ENCODE measurements around the gene OSBPL1A.
"Not testable (repeated sequence)": the region's sequence is repeated elsewhere in the genome, so short reads cannot be mapped to it uniquely, and the experiment has no call there.

The OSBPL1A gene

GRCh38 chr18:24397131-24397693 is 412 bp downstream of the OSBPL1A start:
- DNase-seq (ENCODE audit: low read depth in 2 of 2) = peak in 1 of 2 donors; percentile 4

GRCh38 chr18:24396082-24396633 is 1.5 kb downstream of the OSBPL1A start:
- DNase-seq (ENCODE audit: low read depth in 2 of 2) = no peak

GRCh38 chr18:24395049-24395795 is 2.4 kb downstream of the OSBPL1A start:
- no peak for DNase-seq (ENCODE audit: low read depth in 2 of 2)

- no peak for DNase-seq (ENCODE audit: low read depth in 2 of 2)
Observed at GRCh38 chr18:24388957-24389356, 8.7 kb downstream of the OSBPL1A start.

- DNase-seq (ENCODE audit: low read depth in 2 of 2) = no peak
Observed at GRCh38 chr18:24386681-24387080, 10.9 kb downstream of the OSBPL1A start.

GRCh38 chr18:24381126-24381525 is 16.5 kb downstream of the OSBPL1A start:
- no peak for DNase-seq (ENCODE audit: low read depth in 2 of 2)

GRCh38 chr18:24380163-24380747 is 17.4 kb downstream of the OSBPL1A start:
- DNase-seq (ENCODE audit: low read depth in 2 of 2) = no peak

GRCh38 chr18:24378598-24378997 is 19.0 kb downstream of the OSBPL1A start:
- no peak for DNase-seq (ENCODE audit: low read depth in 2 of 2)

- not testable (repeated sequence) for DNase-seq (ENCODE audit: low read depth in 2 of 2)
Observed at GRCh38 chr18:24376531-24376930, 21.1 kb downstream of the OSBPL1A start.

GRCh38 chr18:24373328-24373727 is 24.3 kb downstream of the OSBPL1A start:
- DNase-seq (ENCODE audit: low read depth in 2 of 2) = no peak

GRCh38 chr18:24372279-24372872 is 25.2 kb downstream of the OSBPL1A start:
- DNase-seq (ENCODE audit: low read depth in 2 of 2) = no peak

GRCh38 chr18:24370120-24370519 is 27.5 kb downstream of the OSBPL1A start:
- no peak for DNase-seq (ENCODE audit: low read depth in 2 of 2)

GRCh38 chr18:24369426-24369825 is 28.2 kb downstream of the OSBPL1A start:
- DNase-seq (ENCODE audit: low read depth in 2 of 2) = no peak

- DNase-seq (ENCODE audit: low read depth in 2 of 2) = peak in 1 of 2 donors; percentile 24
Observed at GRCh38 chr18:24368749-24369148, 28.9 kb downstream of the OSBPL1A start.

GRCh38 chr18:24366328-24366727 is 31.3 kb downstream of the OSBPL1A start:
- no peak for DNase-seq (ENCODE audit: low read depth in 2 of 2)

- DNase-seq (ENCODE audit: low read depth in 2 of 2) = no peak
Observed at GRCh38 chr18:24364177-24364576, 33.4 kb downstream of the OSBPL1A start.

- no peak for DNase-seq (ENCODE audit: low read depth in 2 of 2)
Observed at GRCh38 chr18:24362757-24363156, 34.9 kb downstream of the OSBPL1A start.

GRCh38 chr18:24359787-24360530 is 37.7 kb downstream of the OSBPL1A start:
- DNase-seq (ENCODE audit: low read depth in 2 of 2) = not testable (repeated sequence)

- no peak for DNase-seq (ENCODE audit: low read depth in 2 of 2)
Observed at GRCh38 chr18:24354278-24354677, 43.3 kb downstream of the OSBPL1A start.

GRCh38 chr18:24346254-24346653 is 51.4 kb downstream of the OSBPL1A start:
- no peak for DNase-seq (ENCODE audit: low read depth in 2 of 2)

GRCh38 chr18:24344509-24344908 is 53.1 kb downstream of the OSBPL1A start:
- no peak for DNase-seq (ENCODE audit: low read depth in 2 of 2)

GRCh38 chr18:24342347-24342746 is 55.3 kb downstream of the OSBPL1A start:
- no peak for DNase-seq (ENCODE audit: low read depth in 2 of 2)
